ENCODE measurements around the gene GNL2.
"Not testable (repeated sequence)": the region's sequence is repeated elsewhere in the genome, so short reads cannot be mapped to it uniquely, and the experiment has no call there.

GNL2 gene

DNA sequence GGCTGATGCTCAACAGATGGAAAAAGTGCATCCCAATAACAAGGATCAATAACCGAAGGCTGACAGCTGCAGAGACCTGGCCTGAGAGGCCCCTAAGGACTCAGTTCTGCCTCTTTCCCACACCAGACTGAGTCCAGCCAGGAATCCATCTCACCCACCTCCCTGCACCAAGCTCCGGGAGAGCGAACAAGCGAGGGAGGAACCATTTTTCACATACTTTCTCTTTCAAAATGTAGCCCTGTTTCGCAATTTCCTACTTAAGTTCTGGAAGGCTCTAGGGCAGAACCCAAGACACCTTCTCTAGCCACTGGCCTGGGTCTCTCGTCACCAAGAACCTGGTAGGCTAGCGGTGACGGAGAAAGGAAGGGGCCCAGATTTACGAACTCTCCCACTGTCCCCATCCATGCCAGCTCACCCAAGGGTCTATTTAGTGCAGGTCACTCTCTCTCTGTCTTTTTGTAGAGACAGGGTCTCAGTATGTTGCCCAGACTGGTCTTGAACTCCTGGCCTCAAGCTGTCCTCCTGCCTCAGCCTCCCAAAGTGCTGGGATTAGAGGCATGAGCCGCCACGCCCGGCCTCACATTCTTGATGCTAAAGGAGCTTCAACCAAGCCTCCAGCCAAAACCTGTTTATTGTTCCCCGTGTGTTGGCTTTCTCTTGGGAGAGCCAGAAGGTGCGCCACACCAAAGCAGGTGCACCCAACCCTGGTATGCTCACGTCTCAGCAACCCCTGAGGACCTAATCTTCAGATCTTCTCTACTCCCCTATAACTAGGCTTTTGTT, 10.9 kb upstream of the GNL2 start:
- DNase-seq = no peak

DNA sequence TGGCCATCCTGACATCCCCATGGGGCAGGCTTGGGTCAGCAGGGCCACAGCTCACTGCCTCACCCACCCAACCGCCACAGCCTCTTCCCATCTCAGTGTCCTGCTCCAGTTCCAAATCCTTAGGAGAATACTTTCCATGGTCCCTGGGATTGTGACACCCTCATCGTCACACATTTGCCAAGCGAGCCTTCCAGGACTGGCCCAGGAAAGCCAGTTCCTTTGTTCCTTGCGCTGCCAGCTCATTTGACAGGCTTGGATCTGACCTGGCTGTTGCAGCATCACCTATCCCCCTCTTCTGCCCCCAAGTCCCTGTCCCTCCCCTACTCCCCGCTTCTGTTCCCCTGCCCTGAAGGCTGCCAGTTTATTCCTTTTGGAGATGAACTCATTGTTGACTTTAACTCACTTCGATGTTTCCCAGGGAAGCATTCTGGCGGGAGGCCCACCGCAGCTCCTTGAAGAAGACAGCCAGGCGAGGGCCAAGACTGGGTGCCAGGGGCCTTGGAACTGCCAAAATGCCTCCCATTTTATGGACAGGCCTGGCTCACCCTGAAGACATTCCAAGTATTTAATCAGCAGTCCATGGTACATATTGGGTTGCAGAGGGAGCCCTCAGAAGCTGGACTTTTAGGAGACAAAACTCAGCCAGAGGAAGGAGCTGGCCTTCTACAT, 10.2 kb upstream of the GNL2 start:
- no peak for DNase-seq

DNA sequence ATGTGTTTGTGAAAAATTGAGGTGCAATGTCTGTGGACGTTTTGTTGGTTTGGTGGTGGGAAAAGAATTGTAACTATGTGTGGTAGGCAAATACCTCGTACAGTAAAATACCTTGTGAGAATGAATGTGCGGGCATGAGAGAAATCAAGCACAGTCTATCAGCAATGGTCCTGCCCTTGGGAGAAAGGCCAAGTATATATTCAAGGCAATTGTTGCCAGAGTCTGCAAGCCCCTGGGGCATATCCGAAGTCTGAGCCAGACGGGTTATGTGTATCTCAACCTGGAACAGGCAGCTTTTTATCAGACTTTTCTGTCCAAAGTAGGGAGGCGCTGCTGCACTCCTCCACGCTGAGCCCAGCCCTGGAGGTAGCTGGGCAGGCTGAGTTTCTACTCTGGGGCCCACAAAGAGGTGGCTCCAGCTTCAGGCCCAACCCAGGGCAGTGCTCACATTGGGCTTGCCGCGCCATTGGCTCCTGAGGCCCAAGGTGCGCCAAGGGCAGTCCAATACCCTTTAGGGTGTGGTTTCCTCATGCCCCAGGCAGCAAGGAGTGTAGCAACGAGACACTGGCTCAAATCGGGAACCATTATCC, 9.4 kb upstream of the GNL2 start:
- no peak for DNase-seq

DNA sequence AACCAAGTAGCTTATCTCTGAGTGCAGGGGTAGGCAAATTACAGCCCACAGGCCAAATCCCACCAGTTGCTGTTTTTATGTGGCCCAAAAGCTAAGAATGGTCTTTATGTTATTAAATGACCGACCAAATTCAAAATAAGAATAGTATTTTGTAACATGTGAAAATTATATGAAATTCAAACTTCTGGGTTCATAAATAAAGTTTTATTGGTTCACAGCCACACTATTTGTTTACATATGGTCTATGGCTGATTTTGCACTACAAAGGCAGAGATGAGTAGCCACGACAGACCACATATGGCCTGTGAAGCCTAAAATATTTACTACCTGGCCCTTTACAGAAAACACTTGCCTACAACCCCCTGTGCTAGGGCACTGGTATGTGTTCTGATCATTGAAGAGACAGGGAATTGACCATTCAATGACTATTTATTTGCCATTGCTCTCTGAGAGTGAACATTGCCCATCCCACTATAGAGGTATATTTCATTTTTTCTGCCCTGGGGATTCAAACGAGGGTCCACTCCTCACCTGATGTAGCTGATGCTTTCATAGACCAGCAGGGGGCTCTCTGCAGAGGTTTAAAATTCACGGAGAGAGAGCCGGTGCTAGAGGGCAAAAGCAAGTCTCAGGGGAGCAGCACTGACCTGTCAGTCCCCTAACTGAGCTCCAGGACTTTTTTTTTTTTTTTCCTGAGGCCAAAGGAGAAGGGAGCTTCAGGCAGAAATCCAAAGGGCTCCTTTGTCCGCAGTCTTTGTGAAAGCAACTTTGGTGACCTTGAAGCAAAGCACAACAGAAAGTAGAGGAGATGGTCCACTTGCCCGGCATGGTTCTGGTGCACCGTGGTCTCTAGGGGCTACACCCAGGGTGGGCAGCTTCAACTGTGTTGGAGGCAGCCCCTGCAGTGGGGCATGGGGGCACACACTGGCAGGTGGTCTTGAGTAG, 7.3 kb upstream of the GNL2 start:
- no peak for DNase-seq

DNA sequence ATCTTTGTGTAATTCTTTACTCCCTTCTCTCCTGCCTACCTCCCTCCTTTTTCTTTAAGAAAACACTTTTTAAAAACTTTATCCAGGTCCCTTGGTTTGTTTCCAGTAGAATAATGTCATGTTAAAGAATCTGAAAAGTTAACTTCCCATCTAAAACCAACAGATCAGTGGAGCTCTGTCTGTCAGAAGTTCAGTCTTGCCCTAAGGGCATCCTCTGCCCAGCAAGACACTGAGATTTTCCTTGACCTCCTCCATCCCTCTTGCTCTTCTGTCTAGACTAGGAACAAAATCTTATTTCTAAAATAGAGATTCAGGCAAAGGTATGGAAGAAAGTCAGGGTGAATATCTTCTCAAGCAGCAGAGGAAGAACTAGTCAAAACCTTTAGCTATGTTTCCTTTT, 5.7 kb upstream of the GNL2 start:
- DNase-seq = no peak

DNA sequence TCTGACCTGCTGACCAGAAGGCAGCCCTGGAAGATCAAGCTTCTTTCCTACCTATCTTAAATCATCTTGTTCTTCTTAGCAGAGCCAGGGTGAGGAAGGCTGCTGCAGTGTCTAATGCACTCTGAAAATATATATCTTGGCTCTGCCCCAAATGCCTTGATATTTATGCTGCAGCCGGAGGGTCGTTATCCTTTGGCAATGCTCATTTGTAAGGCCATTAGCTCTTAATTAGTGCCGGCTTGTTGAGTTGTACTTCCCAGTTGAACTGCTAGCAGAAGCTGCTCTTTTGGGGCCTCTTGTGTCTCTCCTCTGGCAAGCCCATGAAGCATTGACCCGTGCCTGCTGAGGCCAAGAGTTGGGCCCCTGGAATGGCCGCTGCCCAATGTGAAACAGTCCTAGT, 4.2 kb upstream of the GNL2 start:
- no peak for DNase-seq

DNA sequence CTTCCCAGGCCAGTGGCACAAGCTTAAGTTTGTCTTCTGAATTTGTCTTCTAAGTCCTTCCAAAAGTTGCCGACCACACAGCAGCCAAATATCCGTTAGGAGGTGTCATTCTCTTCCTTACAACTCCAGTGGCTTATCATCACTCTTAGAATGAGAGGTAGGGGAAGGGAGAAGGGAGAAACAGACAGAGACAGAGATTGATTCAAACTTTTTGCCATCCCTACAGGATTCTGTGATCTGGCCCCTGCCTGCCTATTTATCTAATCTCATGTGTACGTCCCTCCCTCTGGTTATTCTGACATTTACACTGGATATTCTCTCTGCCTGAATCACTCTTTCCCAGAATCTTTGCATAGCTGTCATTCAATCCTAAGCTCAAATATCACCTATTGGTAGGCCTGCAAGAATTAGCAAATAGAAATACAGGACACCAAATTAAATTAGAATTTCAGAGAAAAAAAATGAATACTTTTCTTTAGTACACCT, 488 bp upstream of the GNL2 start:
- DNase-seq = no peak

DNA sequence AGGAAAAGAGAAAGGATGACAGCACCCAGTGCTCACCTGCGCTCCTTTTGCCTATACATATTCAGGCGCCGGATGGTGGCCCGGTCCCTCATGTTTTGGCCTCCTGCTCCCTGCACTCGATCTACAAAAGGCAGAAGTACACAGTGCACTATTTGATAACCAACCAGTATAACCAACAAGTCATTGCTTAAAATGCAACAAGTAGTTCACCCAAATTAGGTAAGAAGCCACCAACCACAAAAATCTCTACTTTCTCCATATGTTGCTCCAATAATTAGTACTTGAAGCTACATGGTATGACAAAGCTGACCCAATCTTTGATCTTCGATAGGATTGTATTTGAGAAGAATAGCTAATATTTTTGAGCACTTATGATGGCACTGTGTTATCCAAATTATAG, 2.0 kb downstream of the GNL2 start:
- no peak for DNase-seq

DNA sequence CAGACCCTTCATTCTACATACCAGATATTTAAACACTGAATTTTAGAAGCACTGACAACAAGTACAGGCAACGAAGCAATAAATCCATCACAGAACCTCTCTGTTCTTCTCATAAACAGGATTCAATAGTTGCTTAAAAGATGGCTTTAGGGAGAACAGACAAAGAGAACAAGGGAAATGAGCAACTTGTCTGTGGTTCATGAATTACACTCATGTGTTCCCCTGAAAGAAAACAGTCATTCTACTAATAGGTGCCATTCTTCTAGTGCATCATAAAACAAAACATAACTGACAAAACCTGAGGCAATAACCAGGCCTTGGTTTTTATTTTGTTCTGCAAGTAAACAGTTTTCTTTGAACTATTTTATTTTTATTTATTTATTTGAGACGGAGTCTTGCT, 6.8 kb downstream of the GNL2 start:
- DNase-seq = no peak

DNA sequence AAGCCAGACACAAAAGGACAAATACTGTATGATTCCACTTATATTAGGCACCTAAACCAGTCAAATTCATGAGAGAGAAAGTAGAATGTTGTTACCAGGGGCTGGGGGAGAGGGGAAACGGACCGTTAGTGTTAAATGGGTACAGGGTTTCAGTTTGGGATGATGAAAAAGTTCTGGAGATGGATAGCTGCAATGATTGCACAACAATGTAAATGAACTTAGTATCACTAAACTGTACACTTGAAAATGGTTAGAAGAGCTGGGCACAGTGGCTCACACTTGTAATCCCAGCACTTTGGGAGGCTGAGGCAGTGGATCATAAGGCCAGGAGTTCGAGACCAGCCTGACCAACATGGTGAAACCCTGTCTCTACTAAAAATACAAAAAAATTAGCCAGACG, 11.2 kb downstream of the GNL2 start:
- not testable (repeated sequence) for DNase-seq

DNA sequence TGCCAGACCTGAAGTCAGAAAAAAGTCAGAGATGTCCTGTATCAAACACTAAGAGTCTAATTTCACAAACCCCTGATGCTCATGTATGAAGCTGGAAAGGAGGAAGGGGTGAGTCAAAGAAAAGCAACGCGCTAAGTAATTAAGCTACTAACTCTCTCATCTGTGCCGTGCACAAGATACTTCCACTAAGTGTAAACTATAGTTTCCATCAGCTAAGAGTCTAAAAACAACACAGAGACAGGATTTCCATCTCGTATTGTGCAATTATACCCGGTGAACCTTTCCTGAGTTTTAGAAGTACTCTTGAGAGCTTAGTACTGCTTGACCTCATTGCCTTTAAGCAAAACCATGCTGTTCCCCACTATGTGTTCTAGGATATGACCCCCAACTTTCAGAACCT, 20.0 kb downstream of the GNL2 start:
- no peak for DNase-seq

DNA sequence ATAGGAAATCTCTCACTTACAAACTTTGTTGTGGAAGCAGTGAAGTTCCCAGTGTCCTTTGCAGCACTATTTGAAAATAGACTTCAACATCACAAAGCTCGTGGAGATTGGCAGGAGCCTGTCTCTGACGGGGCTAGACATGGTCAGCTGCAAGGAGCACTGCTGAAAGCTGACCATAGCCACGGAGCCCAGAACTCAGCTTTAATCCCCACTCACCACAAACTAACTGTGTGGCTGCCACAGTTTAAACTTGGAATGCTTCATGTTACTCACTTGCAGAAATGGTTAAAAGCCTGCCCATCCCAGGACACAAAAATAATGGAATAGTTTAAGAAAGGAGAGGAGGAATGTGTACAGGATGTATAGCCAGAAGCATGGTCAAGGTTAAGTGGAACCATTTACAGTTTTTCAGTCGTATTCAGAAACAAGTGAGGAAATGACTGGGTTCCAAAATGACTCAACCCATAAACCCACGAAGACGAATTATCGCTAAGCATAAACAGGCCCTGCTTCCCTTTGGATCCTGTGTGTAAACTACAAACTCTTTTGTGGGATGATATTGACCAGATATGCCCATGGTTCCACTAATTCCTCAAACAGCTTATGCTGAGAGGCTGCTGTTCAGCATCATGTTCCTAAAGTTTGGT, 20.8 kb downstream of the GNL2 start:
- DNase-seq = no peak

DNA sequence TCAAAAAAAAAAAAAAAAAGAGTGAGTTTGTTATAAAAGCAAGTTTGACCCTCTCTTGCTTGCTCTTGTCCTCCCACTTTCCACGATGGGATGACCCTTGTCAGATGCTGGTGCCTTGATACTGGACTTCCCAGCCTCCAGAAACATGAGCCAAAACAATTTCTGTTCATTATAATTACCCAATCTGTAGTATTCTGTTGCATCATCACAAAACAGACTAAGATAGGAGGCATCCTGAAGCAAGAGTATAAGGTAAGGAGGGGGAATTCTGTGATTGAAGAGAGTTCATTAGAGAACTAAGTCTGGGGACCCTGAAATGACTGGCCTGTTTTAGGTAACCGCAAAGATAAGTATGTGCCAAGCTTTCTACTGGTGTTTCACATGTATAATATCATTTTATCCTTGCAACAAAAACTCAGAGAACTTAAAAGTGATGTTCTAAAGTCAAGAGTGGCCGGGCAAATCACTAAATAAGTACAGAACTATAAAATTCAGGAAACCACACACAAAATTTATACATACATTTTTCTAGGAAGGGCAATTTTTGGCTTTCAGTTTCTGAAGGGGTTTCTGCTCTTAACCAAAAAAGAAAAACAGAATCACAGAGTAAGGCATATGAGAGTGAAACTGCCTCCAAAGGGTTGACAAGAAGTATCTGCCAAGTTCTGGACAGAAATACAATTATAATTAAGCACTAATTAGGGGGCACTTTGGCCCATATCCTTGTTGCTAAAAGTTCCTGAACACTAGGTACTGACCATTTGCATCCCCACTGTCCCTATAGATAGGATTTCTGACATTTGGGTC, 25.0 kb downstream of the GNL2 start:
- no peak for DNase-seq

DNA sequence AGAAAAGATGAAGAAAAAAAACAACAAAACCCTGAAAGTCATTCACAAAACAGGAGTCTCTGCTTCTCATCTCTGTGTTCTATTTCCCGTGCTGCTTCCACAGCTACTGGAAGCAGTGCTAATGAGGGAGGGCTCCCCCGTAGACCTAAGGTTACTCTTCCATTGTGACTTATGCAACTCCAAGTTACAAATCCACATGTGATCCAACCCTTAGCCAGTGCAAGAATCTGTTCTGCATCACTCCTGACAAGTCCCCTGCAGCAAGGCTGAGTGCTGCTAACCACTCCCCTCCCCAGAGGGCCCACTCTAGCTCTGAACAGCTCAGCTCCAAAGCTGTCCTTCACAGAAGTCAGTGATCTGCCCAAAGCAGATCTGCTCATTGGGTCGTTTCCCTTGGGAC, 28.7 kb downstream of the GNL2 start:
- DNase-seq = no peak

DNA sequence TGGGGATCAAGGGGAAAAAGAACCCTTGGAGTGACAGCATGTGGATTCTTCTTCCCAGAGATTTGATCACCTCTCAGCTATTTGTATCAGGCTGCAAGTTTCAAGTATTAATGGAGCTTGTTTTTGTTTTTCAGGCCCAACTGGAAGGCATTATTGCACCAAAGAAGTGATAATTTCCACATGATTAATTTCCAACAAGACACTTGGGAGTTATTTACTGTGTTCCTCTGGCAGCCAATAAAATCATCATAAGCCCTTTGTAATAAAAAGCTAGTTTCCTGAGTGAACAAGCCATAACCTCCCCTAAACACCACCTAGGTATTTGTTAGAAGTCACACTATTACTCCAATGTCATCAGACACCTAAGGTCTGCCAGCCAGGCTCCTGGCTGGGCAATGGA, 30.8 kb downstream of the GNL2 start:
- DNase-seq = no peak

DNA sequence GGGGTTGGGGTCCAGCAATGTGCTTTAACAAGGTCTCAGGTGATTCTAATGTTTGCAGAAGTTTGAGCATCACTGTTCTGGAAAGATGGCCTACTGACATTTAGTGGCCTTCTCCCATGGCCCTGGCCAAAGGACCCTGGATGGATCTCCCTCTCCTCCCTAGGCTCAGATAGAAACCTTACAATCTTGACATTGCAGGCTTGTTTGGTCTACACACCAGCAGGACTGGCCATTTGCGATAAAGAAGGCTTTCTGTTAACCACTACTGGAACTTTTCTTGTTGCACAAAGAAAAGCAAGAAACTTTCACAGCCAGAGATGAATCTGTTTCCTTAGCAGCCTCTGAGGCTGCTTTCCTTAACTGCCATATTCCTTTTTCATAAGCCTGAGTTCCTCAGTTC, 32.8 kb downstream of the GNL2 start:
- no peak for DNase-seq

DNA sequence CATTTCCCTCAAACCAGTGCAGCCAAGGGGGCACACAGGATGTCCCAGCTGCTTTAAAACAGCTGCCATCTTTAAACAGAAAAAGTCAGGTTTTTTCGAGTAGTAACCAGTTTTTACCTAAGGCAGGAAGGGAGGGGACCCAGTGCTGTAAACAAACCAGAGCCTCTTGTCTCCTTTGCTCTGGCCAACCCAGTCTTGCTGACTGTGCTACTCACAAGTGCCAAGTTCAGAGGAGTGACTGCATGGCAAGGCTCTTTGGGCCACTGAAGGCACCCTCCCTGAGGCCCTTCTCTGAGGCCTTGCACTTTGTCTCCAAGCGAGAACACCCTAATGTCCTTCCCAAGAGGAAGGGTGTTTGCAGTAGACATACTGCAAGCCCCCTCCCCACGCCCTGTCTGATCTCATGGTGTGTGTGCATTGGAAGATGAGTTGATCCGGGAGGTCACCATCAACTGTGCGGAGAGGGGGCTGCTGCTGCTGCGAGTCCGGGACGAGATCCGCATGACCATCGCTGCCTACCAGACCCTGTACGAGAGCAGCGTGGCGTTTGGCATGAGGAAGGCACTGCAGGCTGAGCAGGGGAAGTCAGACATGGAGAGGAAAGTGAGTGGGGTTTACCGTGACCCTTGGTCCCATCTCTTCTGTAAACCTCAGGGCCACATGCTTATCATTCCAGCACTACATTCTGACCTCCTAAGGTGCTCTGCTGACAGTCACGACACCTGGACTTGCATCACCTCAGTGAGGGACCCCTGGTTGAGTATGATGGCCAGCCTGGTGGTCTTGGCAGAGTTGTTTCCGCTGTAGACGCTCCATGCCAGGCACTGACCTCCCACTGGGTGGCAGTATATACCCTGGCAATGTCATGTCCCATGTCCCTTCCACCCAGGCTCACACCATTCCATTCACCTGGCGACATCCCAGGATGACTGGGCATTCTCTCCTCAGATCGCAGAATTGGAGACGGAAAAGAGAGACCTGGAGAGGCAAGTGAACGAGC, 34.3 kb downstream of the GNL2 start:
- DNase-seq = no peak

DNA sequence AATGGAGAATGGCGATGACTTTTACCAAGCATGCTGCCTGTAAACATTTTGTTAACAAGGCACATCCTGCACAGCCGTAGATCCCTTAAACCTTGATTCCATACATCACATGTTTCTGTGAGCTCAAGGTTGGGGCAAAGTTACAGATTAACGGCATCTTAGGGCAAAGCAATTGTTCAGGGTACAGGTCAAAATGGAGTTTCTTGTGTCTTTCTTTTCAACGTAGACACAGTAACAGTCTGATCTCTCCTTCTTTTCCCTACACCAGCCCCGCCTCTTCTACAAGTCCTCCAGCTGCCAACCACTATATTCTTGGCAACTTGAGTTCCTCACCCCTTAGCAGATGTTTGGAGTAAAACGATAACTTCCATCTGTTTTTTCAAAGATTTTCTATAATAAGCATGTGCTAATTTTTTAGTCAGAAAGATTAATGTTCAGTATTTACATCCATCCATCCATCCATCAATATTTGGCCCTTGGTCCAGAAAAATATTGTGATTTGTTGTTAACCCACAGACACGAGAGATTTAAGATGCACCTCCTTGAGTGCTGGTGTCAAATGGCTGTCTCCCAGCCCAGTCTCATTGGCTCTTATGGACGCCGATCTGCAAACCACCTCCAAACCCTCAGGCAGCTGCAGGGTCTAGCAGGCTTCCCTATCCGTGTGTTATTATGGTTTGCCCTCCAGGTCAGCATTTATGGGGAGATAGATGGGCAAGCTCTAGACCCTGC, 35.2 kb downstream of the GNL2 start:
- DNase-seq = no peak

DNA sequence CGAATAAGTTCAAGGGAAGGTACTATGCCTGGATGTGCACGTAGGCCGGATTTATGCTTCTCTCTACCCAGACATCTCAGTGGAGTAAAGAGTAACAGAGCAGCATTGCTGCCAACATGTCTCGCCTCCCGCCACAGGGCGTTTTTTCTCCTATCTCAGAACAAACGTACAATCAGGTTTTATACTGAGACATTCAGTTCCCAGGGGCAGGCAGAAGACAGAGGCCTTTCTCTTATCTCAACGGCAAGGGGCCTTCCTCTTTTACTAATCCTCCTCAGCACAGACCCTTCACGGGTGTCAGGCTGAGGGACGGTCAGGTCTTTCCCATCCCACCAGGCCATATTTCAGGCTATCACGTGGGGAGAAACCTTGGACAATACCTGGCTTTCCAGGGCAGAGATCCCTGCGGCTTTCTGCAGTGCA, 35.8 kb downstream of the GNL2 start:
- DNase-seq = not testable (repeated sequence)

DNA sequence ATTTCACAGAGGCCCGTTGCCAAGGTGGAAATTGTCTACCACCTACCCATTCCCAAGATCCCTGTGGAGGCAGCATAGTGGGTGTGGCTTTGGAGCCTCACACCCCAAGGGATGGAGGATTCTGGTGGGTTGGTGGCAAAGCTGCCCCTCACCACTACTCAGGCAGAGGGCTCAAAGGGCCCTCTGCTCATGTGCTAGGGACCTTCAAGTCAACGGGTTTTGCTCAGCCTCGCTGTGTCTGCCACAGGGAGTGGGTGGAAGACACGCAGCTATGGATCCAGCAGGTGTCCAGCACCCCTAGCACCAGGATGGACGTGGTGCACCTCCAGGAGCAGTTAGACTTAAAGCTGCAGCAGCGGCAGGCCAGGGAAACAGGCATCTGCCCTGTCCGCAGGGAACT, 36.7 kb downstream of the GNL2 start:
- no peak for DNase-seq

Measured in NK-92 treated with Interleukin-12 subunit alpha and Interleukin-12 subunit beta, amount 100 ng/mL, for 24 hours (cell line).